PFSK-1 (cell line): ENCODE results near the gene SPINT3.

Source experiments
- FOXP2 ChIP-seq: optimal IDR thresholded peaks from 2 replicates; pipeline ENCODE3; 2011; ENCODE audit warnings: borderline replicate concordance, control low read depth, inconsistent platforms; ENCODE audit not compliant: insufficient read depth; ENCODE audit errors: extremely low read length, extremely low read depth
- POLR2AphosphoS5 ChIP-seq: IDR thresholded peaks from 2 replicates; pipeline ENCODE4 v1.6.1; 2012; ENCODE audit warnings: low read depth, mild to moderate bottlenecking, control low read depth, low read length, moderate library complexity
- REST ChIP-seq, 2 experiments: IDR thresholded peaks; 2 replicates each; pipeline versions ENCODE4 v1.6.1 to v1.8.0; 2011 to 2012; ENCODE audit warnings: low read depth in 2 of 2, low read length in 2 of 2, control low read depth in 1 of 2, inconsistent platforms in 1 of 2, mild to moderate bottlenecking in 1 of 2, moderate library complexity in 1 of 2; ENCODE audit not compliant: insufficient read depth in 1 of 2
- SIN3A ChIP-seq: IDR thresholded peaks from 2 replicates; pipeline ENCODE4 v1.6.1; 2012; ENCODE audit warnings: mild to moderate bottlenecking, low read length, moderate library complexity, borderline replicate concordance; ENCODE audit not compliant: insufficient read depth
- TAF1 ChIP-seq: IDR thresholded peaks from 2 replicates; pipeline ENCODE4 v1.6.1; 2012; ENCODE audit warnings: low read length, control low read depth, borderline replicate concordance; ENCODE audit not compliant: insufficient read depth

The SPINT3 gene

GRCh38 chr20:45469336-45470261, 45.8 kb downstream of the SPINT3 start, which contains the start of gene WFDC2:
WFDC2 (plus strand) TSS chr20:45469753; CDS start chr20:45469782, 29 bp downstream.
- TF ChIP-seq TAF1 = no peak
- TF ChIP-seq POLR2AphosphoS5 = no peak
- TF ChIP-seq FOXP2 = no peak
- no peak for TF ChIP-seq SIN3A
- TF ChIP-seq REST (IDR thresholded peaks at IDR 0.05; ENCODE audit: insufficient read depth in 1 of 2, low read depth in 2 of 2, low read length in 2 of 2) = no peak

GRCh38 chr20:45467861-45468260, 47.6 kb downstream of the SPINT3 start:
- TF ChIP-seq REST (IDR thresholded peaks at IDR 0.05; ENCODE audit: insufficient read depth in 1 of 2, low read depth in 2 of 2, low read length in 2 of 2) (no peak), FOXP2 (no peak), TAF1 (no peak), POLR2AphosphoS5 (no peak), SIN3A (no peak)

- no peak for TF ChIP-seq FOXP2
- TF ChIP-seq POLR2AphosphoS5 = no peak
- no peak for TF ChIP-seq SIN3A
- TF ChIP-seq TAF1 = no peak
- TF ChIP-seq REST (IDR thresholded peaks at IDR 0.05; ENCODE audit: insufficient read depth in 1 of 2, low read depth in 2 of 2, low read length in 2 of 2) = no peak
Measured at GRCh38 chr20:45467172-45467571, 48.2 kb downstream of the SPINT3 start.

GRCh38 chr20:45465491-45466266, 49.7 kb downstream of the SPINT3 start:
- TF ChIP-seq SIN3A (no peak), REST (IDR thresholded peaks at IDR 0.05; ENCODE audit: insufficient read depth in 1 of 2, low read depth in 2 of 2, low read length in 2 of 2) (no peak), TAF1 (no peak), FOXP2 (no peak), POLR2AphosphoS5 (no peak)
